Colonic mucosa (tissue), 4 donors: ENCODE data around the gene SAMD13. TPM values are rescaled to one million over a fixed set of nuclear protein-coding genes. Genes with fewer than 3 reads are reported as not detected.

Source experiments
- DNase-seq: peaks from one replicate; pipeline ENCODE4 v3.0.0-alpha.2; 2020
- H3K27ac ChIP-seq: fragments of 200-600 bp; one replicate; pipeline ENCODE4 v1.8.0; 2021
- H3K27me3 ChIP-seq: fragments of 200-600 bp; one replicate; pipeline ENCODE4 v1.8.0; 2021
- H3K36me3 ChIP-seq: fragments of 200-600 bp; one replicate; pipeline ENCODE4 v1.8.0; 2021
- H3K4me1 ChIP-seq: fragments of 200-600 bp; one replicate; pipeline ENCODE4 v1.8.0; 2021; ENCODE audit warnings: mild to moderate bottlenecking
- H3K4me3 ChIP-seq: fragments of 200-600 bp; one replicate; pipeline ENCODE4 v1.8.0; 2021
- H3K9ac ChIP-seq, 2 donors: one replicate each; pipeline ENCODE4 v1.7.0; 2013; ENCODE audit warnings: control low read depth in 2 of 2, low read depth in 2 of 2, low read length in 2 of 2
- H3K9me3 ChIP-seq: fragments of 200-600 bp; one replicate; pipeline ENCODE4 v1.8.0; 2021
- CTCF ChIP-seq: fragments of 200-600 bp; IDR thresholded peaks from one replicate; pipeline ENCODE4 v1.8.0; 2022; ENCODE audit warnings: antibody characterized with exemption, mild to moderate bottlenecking
- intact Hi-C: fragments of 100-400 bp; cut with DNase I; formaldehyde crosslinking; loops from one replicate; pipeline ENCODE4 v1.14.1; 2022
- total RNA-seq, 2 donors: library from RNA; stranded (reverse); fragmentation: NEBNext Ultra II Directional in 1 of 2; extraction: Animal tissue kit (Norgen Biotek cat#: 25700) in 1 of 2; gene quantifications; one replicate each; pipeline ENCODE4 v1.2.1, GENCODE V29; 2021
- donor health status: healthy.
- donor health status: DM: no; HTN: no; CAD: no.
- donor health status: DM: no; HTN: no; CAD: no.

Gene SAMD13
- total RNA-seq, 2 donors from 2014 or later, result 22.2 to 31.0 TPM

- H3K27me3 ChIP-seq, result no peaks in the 10 kb centered on the region
- DNase-seq, result peak; percentile 45
- H3K27ac ChIP-seq, result peak overlapping the region; percentile 90
- intact Hi-C loops, result loop anchor here (10.0 kb wide), 1 partner anchor 155 kb away; the partner anchor contains the start of gene PRKACB
- no peaks in the 10 kb centered on the region for H3K9me3 ChIP-seq
- H3K9ac ChIP-seq, result peak overlapping the region; percentile 85 to 95
- peak overlapping the region; percentile 72 for H3K4me3 ChIP-seq
- H3K4me1 ChIP-seq, result no peaks in the 10 kb centered on the region
- no peak for TF ChIP-seq CTCF
- no peaks in the 10 kb centered on the region for H3K36me3 ChIP-seq
Measured at GRCh38 chr1:84299536-84300170, 1.9 kb upstream of the SAMD13 start.

- peak overlapping the region in 1 of 2 donors; percentile 85 for H3K9ac ChIP-seq
- intact Hi-C loops, result loop anchor here (10.0 kb wide), 1 partner anchor 156 kb away; the partner anchor contains the start of gene PRKACB
- DNase-seq, result no peak
- no peaks in the 10 kb centered on the region for H3K4me1 ChIP-seq
- H3K27ac ChIP-seq, result peak overlapping the region; percentile 90
- no peaks in the 10 kb centered on the region for H3K27me3 ChIP-seq
- peak overlapping the region; percentile 8 for H3K4me3 ChIP-seq
- TF ChIP-seq CTCF, result no peak
- no peaks in the 10 kb centered on the region for H3K9me3 ChIP-seq
- H3K36me3 ChIP-seq, result no peaks in the 10 kb centered on the region
Measured at GRCh38 chr1:84300501-84300900, 1.0 kb upstream of the SAMD13 start.

- no peaks in the 10 kb centered on the region for H3K9me3 ChIP-seq
- H3K4me1 ChIP-seq, result no peaks in the 10 kb centered on the region
- peak overlapping the region; percentile 90 for H3K27ac ChIP-seq
- H3K9ac ChIP-seq, result peak overlapping the region in 1 of 2 donors; percentile 85
- H3K36me3 ChIP-seq, result no peaks in the 10 kb centered on the region
- intact Hi-C loops, result loop anchor here (10.0 kb wide), 1 partner anchor 157 kb away; the partner anchor contains the start of gene PRKACB
- no peak for TF ChIP-seq CTCF
- peak overlapping the region; percentile 16 for H3K4me3 ChIP-seq
- no peak for DNase-seq
- H3K27me3 ChIP-seq, result no peaks in the 10 kb centered on the region
Measured at GRCh38 chr1:84301785-84302385, 377 bp downstream of the SAMD13 start.

- intact Hi-C loops, result loop anchor here (10.0 kb wide), 1 partner anchor 159 kb away; the partner anchor contains the start of gene PRKACB
- no peak for DNase-seq
- Histone ChIP-seq H3K4me1 (no peaks in the 10 kb centered on the region), H3K36me3 (no peaks in the 10 kb centered on the region), H3K27me3 (no peaks in the 10 kb centered on the region), H3K9ac (peak overlapping the region; percentile 45 to 85), H3K9me3 (no peaks in the 10 kb centered on the region), H3K4me3 (peak overlapping the region; percentile 19), H3K27ac (peak overlapping the region; percentile 90)
- TF ChIP-seq CTCF, result no peak
Measured at GRCh38 chr1:84303314-84303830, 1.9 kb downstream of the SAMD13 start.

GRCh38 chr1:84307398-84307797 is 5.9 kb downstream of the SAMD13 start:
- intact Hi-C loops, result loop anchor here (5.0 to 10.0 kb wide), 2 partner anchors 125 to 163 kb away; partner anchors contain the start of gene PRKACB
- H3K27ac ChIP-seq, result no peak overlapping the region
- no peaks in the 10 kb centered on the region for H3K36me3 ChIP-seq
- no peak overlapping the region for H3K9ac ChIP-seq
- no peak overlapping the region for H3K4me3 ChIP-seq
- no peaks in the 10 kb centered on the region for H3K27me3 ChIP-seq
- no peaks in the 10 kb centered on the region for H3K4me1 ChIP-seq
- DNase-seq, result no peak
- no peak for TF ChIP-seq CTCF
- no peaks in the 10 kb centered on the region for H3K9me3 ChIP-seq
